ENCODE data around the gene MEGF6.

Gene MEGF6

DNA sequence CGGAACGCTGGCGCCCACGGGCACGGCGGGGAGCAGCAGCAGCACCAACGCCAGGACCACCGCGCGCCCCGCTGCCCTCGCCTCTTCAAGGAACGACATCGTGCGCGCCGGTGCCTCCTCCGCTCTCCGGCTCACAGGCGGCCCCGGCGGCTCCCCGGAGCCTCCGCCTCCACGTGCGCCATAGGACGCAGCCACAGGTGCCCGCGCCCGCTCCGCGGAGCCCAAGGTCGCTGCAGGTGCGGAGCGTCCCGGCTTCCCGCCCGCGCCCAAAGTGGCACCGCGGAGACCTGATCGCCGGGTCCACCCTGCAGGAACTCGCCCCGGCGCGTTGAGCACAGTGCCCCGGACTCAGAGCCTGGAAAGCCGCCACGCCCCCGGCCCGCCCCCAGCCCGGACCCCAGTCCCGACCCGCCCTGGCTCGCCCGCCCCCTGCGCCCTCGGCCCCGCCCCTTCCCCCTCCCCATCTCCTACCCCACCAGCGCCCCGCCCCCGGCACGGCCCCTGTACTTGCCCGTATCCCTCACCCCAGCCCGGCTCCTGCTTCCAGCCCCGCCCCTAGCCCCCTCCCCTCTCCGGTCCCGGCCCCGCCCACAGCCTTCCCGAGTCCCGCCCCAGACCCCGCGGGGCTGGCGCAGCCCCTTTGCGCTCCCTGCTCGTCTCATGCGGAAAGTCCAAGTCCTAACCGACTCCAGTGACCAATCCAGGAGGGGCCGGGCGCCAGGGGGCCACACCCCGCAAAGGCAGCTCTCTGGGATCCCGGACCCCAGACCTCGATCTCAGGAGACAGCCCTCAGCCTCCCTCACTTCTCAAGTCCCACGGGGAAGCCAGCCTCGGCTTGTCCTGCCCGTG is at the start of gene MEGF6:
TSS of gene MEGF6 (minus strand) at position 339 of the 850 bp plus-strand sequence. CDS start at position 99, 240 bp downstream.
- peak; percentile 72 for DNase-seq (ENCODE audit: low read depth, low spot score)

DNA sequence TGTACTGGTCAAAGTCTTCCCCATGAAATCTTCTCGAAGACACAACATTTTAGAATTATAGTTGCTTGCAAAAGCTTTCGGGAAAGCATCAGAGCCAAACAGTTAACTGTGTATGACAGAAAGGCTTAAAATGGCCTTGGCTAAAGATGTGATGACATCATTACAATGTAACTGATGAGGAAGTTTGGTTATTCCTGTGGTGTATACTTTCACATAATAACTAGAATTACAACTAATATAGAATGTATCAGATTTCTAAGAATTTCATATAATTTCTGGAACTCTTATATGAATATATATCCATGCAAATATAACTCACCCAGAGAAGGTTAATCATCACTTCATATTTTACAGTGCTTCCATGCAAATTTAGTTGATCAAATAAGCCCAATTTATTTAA is 49.4 kb upstream of the MEGF6 start:
- DNase-seq (ENCODE audit: low read depth, low spot score), result no peak

DNA sequence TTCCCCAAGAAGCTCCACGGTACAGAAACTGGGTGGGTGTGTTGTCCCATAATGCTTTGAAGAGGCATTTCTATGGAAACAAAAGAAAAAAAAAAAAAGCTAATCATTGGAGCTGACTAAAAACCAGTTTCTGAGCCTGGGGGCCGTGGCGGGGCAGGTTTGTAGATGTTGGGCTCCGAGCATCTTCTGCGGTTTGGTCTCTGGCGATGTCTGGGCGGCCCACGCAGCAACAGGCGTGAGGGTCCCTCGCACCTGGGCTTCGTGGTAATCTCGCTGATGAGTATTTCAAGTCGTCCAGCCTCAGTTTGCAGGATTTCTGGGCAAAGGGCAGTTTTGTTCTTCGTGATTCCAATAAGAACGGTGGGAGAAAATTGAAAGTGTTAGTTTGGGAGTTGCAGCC is 47.8 kb upstream of the MEGF6 start:
- DNase-seq (ENCODE audit: low read depth, low spot score), result peak; percentile 31

DNA sequence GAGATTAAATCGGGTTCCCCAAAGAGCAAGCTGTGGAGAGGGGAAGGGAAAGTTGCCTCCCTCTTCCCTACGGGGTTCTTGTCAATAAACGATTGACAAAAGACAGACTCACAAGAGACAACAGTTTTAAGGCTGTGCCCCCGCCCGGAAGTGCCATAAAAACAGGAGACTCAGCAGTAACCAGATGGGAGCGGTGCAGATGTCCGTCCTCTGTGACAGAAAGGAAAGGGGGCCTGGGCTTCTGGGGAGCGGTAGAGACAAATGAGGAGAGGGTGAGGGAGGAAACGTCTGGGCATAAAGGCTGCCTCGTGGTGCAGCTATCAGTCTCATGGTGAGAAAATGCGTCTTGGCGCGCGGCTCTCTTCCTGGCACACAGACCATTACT is 46.9 kb upstream of the MEGF6 start:
- peak; percentile 59 for DNase-seq (ENCODE audit: low read depth, low spot score)

GRCh38 chr1:3657578-3658230 is 46.4 kb upstream of the MEGF6 start:
- no peak for DNase-seq (ENCODE audit: low read depth, low spot score)

DNA sequence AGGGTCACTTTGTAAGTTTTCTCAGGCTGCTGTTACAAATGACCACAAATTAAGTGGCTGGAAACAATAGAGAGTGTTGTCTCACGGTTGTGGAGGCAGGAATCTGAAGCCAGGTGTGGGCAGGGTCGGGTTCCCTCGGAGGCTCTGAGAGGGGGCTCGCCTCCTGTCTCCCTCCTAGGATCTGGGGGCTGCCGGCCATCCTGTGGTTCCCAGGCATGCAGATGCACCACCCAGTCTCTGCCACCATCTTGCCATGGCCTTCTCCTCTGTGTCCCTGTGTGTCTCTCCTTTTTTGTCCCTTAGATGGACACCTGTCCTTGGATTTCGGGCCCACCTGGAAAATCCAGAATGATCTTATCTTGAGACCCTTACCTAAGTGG is 45.8 kb upstream of the MEGF6 start:
- DNase-seq (ENCODE audit: low read depth, low spot score), result no peak

DNA sequence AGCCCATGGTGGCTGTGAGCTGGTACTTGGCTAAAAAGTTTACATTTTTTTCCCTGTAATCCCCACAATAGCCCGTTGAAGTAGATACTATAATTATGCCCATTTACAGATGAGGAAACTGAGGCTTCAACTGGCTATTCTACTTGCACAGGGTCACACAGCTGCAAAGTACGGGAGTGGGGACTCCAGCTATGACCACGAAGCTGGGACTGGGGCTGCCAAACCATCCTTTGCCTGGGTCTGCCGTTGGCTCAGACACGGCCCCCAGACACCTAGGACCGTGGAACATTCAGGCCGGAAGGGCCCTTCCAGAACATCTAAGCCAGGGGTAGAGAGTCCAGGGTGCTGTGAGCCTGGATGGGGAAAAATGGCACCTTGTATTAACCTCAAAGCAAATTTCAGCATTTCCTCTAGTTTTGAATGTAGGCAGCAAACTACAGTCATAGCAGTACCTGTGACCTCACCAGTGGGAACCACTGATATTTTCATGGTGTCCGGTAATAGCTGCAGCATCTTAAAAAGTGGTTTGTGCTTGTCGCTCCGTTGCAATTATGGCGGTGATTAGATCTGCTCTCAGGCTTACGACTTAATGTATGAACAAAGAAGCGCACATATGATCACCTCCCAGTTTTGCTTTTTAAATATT is 45.3 kb upstream of the MEGF6 start:
- DNase-seq (ENCODE audit: low read depth, low spot score), result no peak

DNA sequence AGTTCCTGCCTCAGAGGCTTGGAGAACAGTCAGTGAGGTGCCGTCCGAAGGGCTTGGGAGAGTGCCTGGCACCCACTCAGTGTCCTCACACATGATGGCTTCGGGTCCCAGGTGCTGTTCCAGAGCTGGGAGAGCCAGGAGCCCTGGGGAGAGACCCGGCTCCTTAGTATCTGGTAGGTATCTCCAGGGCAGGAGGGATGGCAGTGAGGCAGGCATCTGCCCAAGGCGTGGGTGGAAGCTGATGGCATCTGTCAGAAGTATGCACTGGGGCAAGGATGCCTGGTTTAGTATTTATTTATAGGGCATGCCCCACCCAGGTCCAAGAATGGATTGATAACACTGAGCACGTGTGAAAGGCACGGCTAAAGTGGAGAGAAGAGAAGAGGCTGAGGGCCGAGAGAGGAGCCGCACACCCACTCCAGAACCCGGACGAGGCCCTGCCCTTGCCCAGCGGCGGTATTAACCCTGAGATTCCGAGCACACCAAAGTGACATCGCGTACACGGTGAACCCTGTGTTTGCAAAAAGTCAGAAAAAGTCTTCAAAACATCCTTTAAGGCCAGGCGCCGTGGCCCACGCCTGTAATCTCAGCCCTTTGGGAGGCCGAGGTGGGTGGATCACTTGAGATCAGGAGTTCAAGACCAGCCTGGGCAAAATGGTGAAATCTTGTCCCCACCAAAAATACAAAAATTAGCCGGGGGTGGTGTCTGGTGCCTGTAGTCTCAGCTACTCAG is 43.4 kb upstream of the MEGF6 start:
- no peak for DNase-seq (ENCODE audit: low read depth, low spot score)

DNA sequence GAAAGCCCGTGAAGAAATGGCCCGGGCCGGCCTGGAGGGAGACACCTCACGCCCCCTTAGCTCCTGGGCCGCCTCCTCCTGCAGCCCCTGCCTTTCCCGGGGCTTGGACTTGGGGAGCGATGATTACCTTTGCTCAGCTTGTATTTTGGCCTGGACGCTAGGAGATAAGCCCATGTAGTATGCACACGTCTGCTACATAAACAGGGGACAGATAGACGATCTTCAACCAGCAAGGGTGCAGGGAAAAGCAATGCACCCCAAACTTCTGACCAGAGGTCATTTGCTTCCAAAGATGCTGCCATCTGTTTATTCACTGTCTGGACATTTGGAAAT is 41.9 kb upstream of the MEGF6 start:
- DNase-seq (ENCODE audit: low read depth, low spot score), result no peak

DNA sequence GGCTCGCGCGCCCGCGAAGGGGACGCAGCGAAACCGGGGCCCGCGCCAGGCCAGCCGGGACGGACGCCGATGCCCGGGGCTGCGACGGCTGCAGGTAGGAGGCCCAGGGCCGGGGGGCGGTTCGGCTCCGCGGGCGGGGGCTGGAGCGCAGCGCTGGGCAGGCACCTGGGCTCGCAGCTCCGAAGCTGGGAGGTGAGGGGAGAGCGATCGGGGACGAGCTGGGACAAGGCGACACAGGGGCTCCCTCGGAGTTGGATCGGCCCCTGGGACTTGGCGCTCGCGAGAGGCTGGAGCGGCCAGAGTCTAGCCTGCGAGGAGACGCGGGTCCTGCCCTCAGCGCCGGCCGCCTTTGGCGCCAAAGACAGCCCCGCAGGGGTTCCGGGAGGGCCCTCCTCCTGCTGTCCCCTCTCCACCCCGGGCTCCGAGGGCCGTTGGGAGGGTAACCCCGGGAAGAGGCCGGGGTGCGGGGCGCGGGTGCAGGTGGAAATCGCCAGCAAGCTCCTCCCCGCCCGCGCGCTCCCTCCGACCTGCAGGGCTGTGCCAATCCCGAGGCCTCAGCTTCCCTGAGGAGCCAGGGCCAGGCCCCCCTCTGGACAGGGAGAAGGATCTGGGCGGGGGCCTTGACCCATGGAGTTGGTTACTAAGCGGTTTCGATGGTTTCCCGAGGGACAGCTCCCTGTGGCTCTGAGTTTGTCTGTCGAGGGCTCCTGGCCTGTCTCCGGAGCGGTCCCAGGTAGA is 41.4 kb upstream of the MEGF6 start:
- DNase-seq (ENCODE audit: low read depth, low spot score), result peak; percentile 36

DNA sequence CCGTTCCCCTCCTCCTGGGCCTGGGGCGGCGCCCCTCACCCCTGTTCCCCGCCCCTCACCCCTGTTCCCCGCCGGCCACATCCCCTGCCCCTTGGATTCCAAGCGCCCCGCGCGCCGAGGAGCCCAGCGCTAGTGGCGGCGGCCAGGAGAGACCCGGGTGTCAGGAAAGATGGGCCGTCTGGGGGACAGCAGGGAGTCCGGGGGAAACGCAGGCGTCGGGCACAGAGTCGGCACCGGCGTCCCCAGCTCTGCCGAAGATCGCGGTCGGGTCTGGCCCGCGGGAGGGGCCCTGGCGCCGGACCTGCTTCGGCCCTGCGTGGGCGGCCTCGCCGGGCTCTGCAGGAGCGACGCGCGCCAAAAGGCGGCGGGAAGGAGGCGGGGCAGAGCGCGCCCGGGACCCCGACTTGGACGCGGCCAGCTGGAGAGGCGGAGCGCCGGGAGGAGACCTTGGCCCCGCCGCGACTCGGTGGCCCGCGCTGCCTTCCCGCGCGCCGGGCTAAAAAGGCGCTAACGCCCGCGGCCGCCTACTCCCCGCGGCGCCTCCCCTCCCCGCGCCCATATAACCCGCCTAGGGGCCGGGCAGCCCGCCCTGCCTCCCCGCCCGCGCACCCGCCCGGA is 40.7 kb upstream of the MEGF6 start, which contains the start of gene TP73:
TSS of gene TP73 (plus strand) at position 587 of the 618 bp plus-strand sequence. CDS start 29,850 bp downstream, outside the sequence.
- no peak for DNase-seq (ENCODE audit: low read depth, low spot score)

DNA sequence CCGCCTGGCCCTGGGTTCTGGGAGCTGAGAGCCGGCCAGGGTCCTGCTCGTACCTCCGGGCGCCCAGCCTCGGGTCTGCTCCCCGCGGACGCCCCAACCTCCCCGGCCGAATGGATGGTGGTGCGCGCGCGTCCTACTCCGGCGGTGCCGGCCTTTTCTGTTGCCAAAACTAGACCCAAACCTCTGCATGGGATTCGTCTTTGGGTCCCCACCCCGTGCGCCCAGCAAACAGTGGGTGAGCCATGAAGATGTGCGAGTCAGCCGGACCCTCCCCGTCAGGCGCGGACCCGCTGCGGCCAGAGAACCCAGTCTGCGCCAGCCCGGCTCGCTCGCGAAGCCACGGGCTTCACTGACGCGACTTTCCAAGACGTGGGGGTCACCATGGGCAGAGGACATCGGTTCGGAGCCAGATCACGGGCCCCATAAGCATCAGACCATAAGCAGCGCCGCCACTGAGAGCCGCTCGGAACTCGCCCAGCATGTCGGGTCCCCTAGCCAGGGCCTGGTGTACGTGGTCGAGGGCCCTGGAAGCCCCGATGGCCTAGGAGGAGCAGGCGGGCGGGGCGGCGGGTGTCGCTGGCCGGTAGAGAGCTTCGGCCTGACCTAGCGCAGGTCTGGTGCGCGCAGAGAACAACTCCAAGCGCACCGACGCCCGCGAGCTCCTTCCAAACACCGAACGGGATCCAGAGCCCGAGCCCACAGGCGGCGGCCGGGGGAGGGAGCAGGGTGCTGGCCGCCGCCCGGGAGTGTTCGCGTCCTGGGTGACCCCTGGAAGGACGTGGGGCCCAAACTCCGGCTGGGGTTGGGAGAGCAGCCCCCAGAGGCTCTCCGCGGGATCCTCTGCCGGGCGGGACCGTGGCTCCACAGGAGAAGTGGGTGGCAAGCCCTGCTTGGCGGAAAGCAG is 40.0 kb upstream of the MEGF6 start:
- DNase-seq (ENCODE audit: low read depth, low spot score), result peak; percentile 70

DNA sequence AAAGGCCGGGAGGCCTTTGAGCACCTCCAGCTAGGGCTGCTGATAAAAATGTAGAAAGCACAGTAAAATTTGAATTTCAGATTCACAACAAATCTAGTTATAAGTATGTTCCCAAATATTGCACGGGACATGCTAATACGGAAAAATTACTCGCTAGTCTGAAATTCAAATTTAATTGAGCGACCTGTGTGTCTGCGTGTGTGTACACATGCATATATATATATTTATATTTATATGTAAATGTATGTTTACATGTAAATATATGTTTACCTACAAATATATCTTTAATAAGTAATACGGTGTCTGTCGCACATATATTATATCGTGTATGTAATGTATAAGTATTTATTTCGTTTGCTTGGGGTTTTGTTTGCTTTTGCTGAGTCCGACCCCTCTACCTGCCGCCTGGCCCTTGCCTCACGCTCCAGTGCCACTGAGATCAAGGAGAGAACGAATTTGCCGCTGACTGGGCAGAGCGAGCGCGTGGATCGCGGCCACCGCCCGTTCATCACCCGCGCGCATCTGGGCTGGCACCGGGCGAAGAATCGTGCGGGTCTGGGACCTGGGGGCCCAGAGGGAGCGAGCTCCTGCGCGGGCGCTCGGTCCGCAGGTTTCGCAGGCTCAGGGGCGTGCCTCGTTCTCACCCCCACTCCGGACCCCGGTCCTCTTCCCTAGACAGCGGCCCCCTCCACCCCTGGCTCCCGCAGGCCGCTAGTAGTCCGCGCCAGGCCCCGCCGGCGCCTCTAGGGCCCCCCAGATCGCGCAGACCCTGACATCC is 39.1 kb upstream of the MEGF6 start:
- no peak for DNase-seq (ENCODE audit: low read depth, low spot score)

DNA sequence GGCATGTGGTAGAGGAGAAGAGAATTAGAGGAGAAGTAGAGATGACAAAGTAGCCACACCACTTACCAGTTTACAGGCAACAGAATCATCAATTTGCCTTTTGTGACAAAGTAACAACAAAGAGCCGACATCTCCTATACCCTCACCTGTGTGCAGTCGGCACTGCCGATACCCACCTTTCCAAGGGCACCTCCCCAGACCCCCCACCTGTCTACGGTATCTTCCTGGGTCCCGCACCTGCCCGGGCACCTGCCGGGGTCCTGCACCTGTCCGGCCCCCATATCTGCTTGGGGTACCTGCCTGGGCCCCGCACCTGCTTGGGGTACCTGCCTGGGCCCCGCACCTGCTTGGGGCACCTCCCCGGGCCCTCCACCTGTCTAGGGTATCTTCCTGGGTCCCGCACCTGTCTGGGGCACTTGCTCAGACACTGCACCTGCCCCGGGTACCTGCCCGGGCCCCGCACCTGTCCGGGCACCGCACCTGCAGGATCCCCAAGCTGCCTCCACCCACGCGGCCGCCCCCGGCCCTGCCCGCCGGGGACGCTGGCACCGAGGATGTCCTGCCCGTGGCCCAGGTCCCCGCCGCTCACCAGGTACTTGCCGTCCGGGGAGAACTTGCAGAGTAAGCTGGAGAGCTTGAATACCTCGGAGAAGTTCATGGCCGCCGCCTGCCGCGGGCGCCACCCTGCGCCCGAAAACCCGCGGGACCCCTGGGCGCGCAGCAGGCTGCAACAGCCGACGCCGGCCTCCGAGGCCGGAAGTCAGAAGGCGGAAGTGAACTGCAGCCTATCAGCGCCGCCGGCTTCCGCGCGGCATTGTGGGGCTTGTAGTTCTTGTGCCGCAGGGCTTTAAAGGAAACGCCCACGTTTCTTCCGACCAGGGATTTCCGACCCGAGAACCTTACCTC is 38.3 kb upstream of the MEGF6 start, which contains the start of gene WRAP73:
TSS of gene WRAP73 (minus strand) at position 762 of the 906 bp plus-strand sequence. CDS start at position 658, 104 bp downstream.
- DNase-seq (ENCODE audit: low read depth, low spot score), result peak; percentile 94

DNA sequence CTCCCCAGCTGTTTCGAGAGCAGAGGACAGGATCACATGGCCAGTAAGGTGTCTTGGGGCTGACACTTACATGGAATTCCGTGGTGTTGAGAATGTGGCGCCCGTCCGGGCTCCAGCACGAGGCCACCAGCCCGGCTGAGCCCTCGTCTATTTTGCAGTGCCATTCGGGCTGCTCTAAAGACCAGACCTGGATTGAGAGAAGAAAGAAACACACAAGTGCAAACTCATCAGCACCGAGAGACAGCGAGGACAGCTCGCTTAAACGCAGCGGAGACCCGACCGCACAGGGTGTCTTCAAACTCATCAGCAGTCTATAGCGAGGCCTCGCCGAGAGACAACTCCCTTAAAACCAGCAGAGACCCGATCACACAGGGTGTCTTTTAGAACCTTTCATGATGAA is 35.3 kb upstream of the MEGF6 start:
- DNase-seq (ENCODE audit: low read depth, low spot score), result no peak

- no peak for DNase-seq (ENCODE audit: low read depth, low spot score)
Measured at GRCh38 chr1:3645666-3646355, 34.5 kb upstream of the MEGF6 start.

DNA sequence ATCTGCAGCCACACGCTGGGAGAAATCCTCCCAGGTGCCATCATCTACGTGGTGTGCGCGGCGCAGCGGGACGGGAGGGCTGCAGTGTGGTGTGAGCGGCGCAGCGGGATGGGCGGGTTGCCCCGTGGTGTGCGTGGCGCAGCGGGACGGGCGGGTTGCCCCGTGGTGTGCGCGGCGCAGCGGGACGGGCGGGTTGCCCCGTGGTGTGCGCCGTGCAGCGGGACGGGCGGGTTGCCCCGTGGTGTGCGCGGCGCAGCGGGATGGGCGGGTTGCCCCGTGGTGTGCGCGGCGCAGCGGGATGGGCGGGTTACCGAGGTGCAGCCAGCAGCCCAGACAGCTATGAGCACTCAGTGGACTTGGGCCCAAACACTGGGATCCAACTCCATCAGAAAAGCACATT is 33.9 kb upstream of the MEGF6 start:
- DNase-seq (ENCODE audit: low read depth, low spot score), result no peak
